OCI-LY7 (cell line): ENCODE data around the gene KCNMA1. TPM values are rescaled to one million over a fixed set of nuclear protein-coding genes. Genes with fewer than 3 reads are reported as not detected.

ENCODE experiments used
- BruUV-seq: library from RNA; stranded (reverse); fragments of 400-500 nt; replicated peaks from 2 replicates; lab custom pipeline; 2021; lab: Mats Ljungman, UMichigan
- CTCF ChIA-PET: fragments of 300-600 bp; sonication (Branson Sonifier 250); formaldehyde crosslinking; loops from one replicate; lab custom pipeline; 2022; ENCODE audit warnings: antibody characterized with exemption; ENCODE audit not compliant: unreplicated experiment; lab: Charles Lee
- POLR2A ChIA-PET: fragments of 300-600 bp; sonication (Branson Sonifier 250); formaldehyde crosslinking; loops from one replicate; lab custom pipeline; 2022; ENCODE audit warnings: antibody characterized with exemption; lab: Charles Lee
- DNase-seq: peaks from one replicate; pipeline ENCODE4 v3.0.0-alpha.2; 2015; ENCODE audit warnings: low spot score
- H2AFZ ChIP-seq: fragments of 200-600 bp; sonication (generic), shearing (Covaris generic); 2 replicates; pipeline ENCODE4 v1.6.1; 2014; ENCODE audit warnings: mild to moderate bottlenecking, antibody characterized with exemption, low read length, moderate library complexity
- H3K27ac ChIP-seq: fragments of 200-600 bp; sonication (generic); 2 replicates; pipeline ENCODE4 v1.5.1; 2014; ENCODE audit warnings: mixed run types, low read depth, mild to moderate bottlenecking, moderate library complexity, low read length, inconsistent platforms; ENCODE audit not compliant: poor library complexity, severe bottlenecking
- H3K36me3 ChIP-seq: fragments of 200-600 bp; sonication (generic); 2 replicates; pipeline ENCODE4 v1.6.1; 2014; ENCODE audit warnings: mild to moderate bottlenecking, antibody characterized with exemption, low read length, moderate library complexity, mixed read lengths; ENCODE audit not compliant: insufficient read depth
- H3K4me1 ChIP-seq: fragments of 200-600 bp; sonication (generic); 2 replicates; pipeline ENCODE4 v1.5.1; 2014; ENCODE audit warnings: mild to moderate bottlenecking, low read length; ENCODE audit not compliant: insufficient read depth, poor library complexity, severe bottlenecking
- H3K4me2 ChIP-seq: fragments of 200-600 bp; sonication (generic); 2 replicates; pipeline ENCODE4 v1.6.1; 2014; ENCODE audit warnings: mild to moderate bottlenecking, low read length
- H3K4me3 ChIP-seq: fragments of 200-600 bp; sonication (generic); 2 replicates; pipeline ENCODE4 v1.5.1; 2014; ENCODE audit warnings: mild to moderate bottlenecking, low read depth, low read length; ENCODE audit not compliant: poor library complexity, severe bottlenecking
- H3K79me2 ChIP-seq: fragments of 200-600 bp; sonication (generic); 2 replicates; pipeline ENCODE4 v1.6.1; 2016; ENCODE audit warnings: low read depth, mild to moderate bottlenecking, low read length, moderate library complexity, mixed read lengths; ENCODE audit not compliant: insufficient read depth
- H3K9me2 ChIP-seq: fragments of 200-600 bp; sonication (generic); 2 replicates; pipeline ENCODE4 v1.6.1; 2016; ENCODE audit warnings: mild to moderate bottlenecking, low read length, mixed read lengths; ENCODE audit not compliant: insufficient read depth
- H3K9me3 ChIP-seq: fragments of 200-600 bp; sonication (generic); 2 replicates; pipeline ENCODE4 v1.6.1; 2014; ENCODE audit warnings: mild to moderate bottlenecking, mixed run types, low read length, mixed read lengths
- H4K20me1 ChIP-seq: fragments of 200-600 bp; sonication (generic); 2 replicates; pipeline ENCODE4 v1.6.1; 2014; ENCODE audit warnings: mild to moderate bottlenecking, antibody characterized with exemption, low read length, moderate library complexity, mixed read lengths; ENCODE audit not compliant: insufficient read depth
- CTCF ChIP-seq: fragments of 200-600 bp; sonication (generic); conservative IDR thresholded peaks from 2 replicates; pipeline ENCODE4 v1.5.1; 2014; ENCODE audit warnings: mild to moderate bottlenecking, antibody characterized with exemption, low read length, moderate library complexity, mixed read lengths
- EZH2phosphoT487 ChIP-seq: fragments of 200-600 bp; sonication (generic); IDR thresholded peaks from 2 replicates; pipeline ENCODE4 v1.6.1; 2018; ENCODE audit warnings: low read depth, borderline replicate concordance, mild to moderate bottlenecking, mixed run types, antibody characterized with exemption, low read length, moderate library complexity, mixed read lengths
- intact Hi-C: fragments of 100-400 bp; cut with micrococcal nuclease; formaldehyde crosslinking; loops from one replicate; pipeline ENCODE4 v1.10.0; 2022; ENCODE audit not compliant: unreplicated experiment
- total RNA-seq, 2 experiments: library from RNA; depleted of rRNA in 1 of 2; stranded (reverse); fragments of >200 nt in 1 of 2; shearing (Covaris generic) in 1 of 2; gene quantifications; 2 replicates each; pipeline ENCODE4 v1.2.3, GENCODE V29; 2014 to 2022

The KCNMA1 gene
- total RNA-seq, 2 experiments from 2014 or later, result not detected

- TF ChIP-seq EZH2phosphoT487 (no peak), CTCF (no peak)
- Histone ChIP-seq H4K20me1 (no peaks in the 10 kb centered on the region), H3K27ac (no peak overlapping the region), H3K79me2 (no peaks in the 10 kb centered on the region), H3K4me2 (no peak overlapping the region), H3K9me2 (no peaks in the 10 kb centered on the region), H3K9me3 (no peaks in the 10 kb centered on the region), H2AFZ (no peak overlapping the region), H3K4me3 (no peak overlapping the region), H3K36me3 (no peaks in the 10 kb centered on the region), H3K4me1 (no peaks in the 10 kb centered on the region)
- no TSS peak for BruUV-seq
- intact Hi-C loops, result no loop called here
- CTCF ChIA-PET, result no interaction called here
- POLR2A ChIA-PET, result no interaction called here
- no peak for DNase-seq
These were observed 720.5 kb downstream of the KCNMA1 start for GRCh38 chr10:76917071-76917470.

GRCh38 chr10:76916536-76916935 lies 721.1 kb downstream of the KCNMA1 start:
- intact Hi-C loops, result no loop called here
- Histone ChIP-seq H3K79me2 (no peaks in the 10 kb centered on the region), H3K36me3 (no peaks in the 10 kb centered on the region), H3K4me3 (no peak overlapping the region), H3K27ac (no peak overlapping the region), H3K9me2 (no peaks in the 10 kb centered on the region), H3K4me2 (no peak overlapping the region), H2AFZ (no peak overlapping the region), H4K20me1 (no peaks in the 10 kb centered on the region), H3K9me3 (no peaks in the 10 kb centered on the region), H3K4me1 (no peaks in the 10 kb centered on the region)
- TF ChIP-seq CTCF (no peak), EZH2phosphoT487 (no peak)
- POLR2A ChIA-PET, result no interaction called here
- no peak for DNase-seq
- CTCF ChIA-PET, result no interaction called here
- no TSS peak for BruUV-seq

GRCh38 chr10:76915316-76915715 lies 722.3 kb downstream of the KCNMA1 start:
- BruUV-seq, result no TSS peak
- Histone ChIP-seq H3K9me3 (no peaks in the 10 kb centered on the region), H3K27ac (no peak overlapping the region), H3K36me3 (no peaks in the 10 kb centered on the region), H4K20me1 (no peaks in the 10 kb centered on the region), H3K4me2 (no peak overlapping the region), H3K4me1 (no peaks in the 10 kb centered on the region), H3K79me2 (no peaks in the 10 kb centered on the region), H2AFZ (no peak overlapping the region), H3K4me3 (no peak overlapping the region), H3K9me2 (no peaks in the 10 kb centered on the region)
- intact Hi-C loops, result no loop called here
- ChIA-PET POLR2A (no interaction called here), CTCF (no interaction called here)
- DNase-seq, result no peak
- no peak for TF ChIP-seq CTCF
- no peak for TF ChIP-seq EZH2phosphoT487
